SU-DHL-6 (cell line): ENCODE results near the gene LRBA.

Experiments used
- CTCF ChIP-seq: fragments of 200-600 bp; sonication (generic); IDR thresholded peaks from one replicate; pipeline ENCODE4 v1.5.1; 2017; ENCODE audit warnings: antibody characterized with exemption, mild to moderate bottlenecking, low read length, moderate library complexity; ENCODE audit not compliant: insufficient read depth, poor library complexity, severe bottlenecking
- EZH2phosphoT487 ChIP-seq: fragments of 200-600 bp; sonication (generic), shearing (Covaris generic); conservative IDR thresholded peaks from 2 replicates; pipeline ENCODE4 v1.6.1; 2018; ENCODE audit warnings: mild to moderate bottlenecking, antibody characterized with exemption, low read length, moderate library complexity, mixed read lengths

GRCh38 chr4:150289198-150289597, 725.9 kb downstream of the LRBA start:
- TF ChIP-seq CTCF = no peak
- TF ChIP-seq EZH2phosphoT487 = no peak
